WTC11 (cell line): ENCODE results near the gene MYOG. TPM values are rescaled to one million over a fixed set of nuclear protein-coding genes. Genes with fewer than 3 reads are reported as not detected.

Source experiments
- ATAC-seq: fragments of 200-7000 bp; cut with Tn5 transposase; 2 replicates; pipeline ENCODE4 v1.10.0; 2021; ENCODE audit warnings: mild to moderate bottlenecking, moderate library complexity
- CTCF ChIA-PET: fragments of 300-600 bp; sonication (Branson Sonifier 250); formaldehyde crosslinking; loops from one replicate; lab custom pipeline; 2021; ENCODE audit warnings: antibody characterized with exemption; lab: Charles Lee
- POLR2A ChIA-PET: fragments of 350-600 bp; sonication (Branson Sonifier 250); formaldehyde crosslinking; loops from one replicate; lab custom pipeline; 2021; ENCODE audit warnings: antibody characterized with exemption; lab: Charles Lee
- DNase-seq: peaks from one replicate; pipeline ENCODE4 v3.0.0; 2021; ENCODE audit warnings: low spot score
- H3K27ac Mint-ChIP-seq: 2 replicates; pipeline ENCODE4 v1.8.0; 2021; ENCODE audit warnings: mixed read lengths
- H3K27me3 Mint-ChIP-seq: 2 replicates; pipeline ENCODE4 v1.8.0; 2021; ENCODE audit warnings: low read depth, mild to moderate bottlenecking, moderate library complexity, mixed read lengths
- H3K36me3 Mint-ChIP-seq: 2 replicates; pipeline ENCODE4 v1.8.0; 2021; ENCODE audit warnings: mixed read lengths
- H3K4me1 Mint-ChIP-seq: 2 replicates; pipeline ENCODE4 v1.8.0; 2022; ENCODE audit warnings: mixed read lengths
- H3K4me3 Mint-ChIP-seq: 2 replicates; pipeline ENCODE4 v1.8.0; 2021; ENCODE audit warnings: mild to moderate bottlenecking, moderate library complexity, mixed read lengths
- H3K9me3 Mint-ChIP-seq: 2 replicates; pipeline ENCODE4 v1.8.0; 2021; ENCODE audit warnings: mixed read lengths
- CDX4 ChIP-seq: fragments of 250-450 bp; sonication (Bioruptor Pico); IDR thresholded peaks from 2 replicates; pipeline ENCODE4 v1.9.0; 2021; ENCODE audit warnings: moderate library complexity, mild to moderate bottlenecking, inconsistent platforms, borderline replicate concordance
- CREB1 ChIP-seq: sonication (generic); formaldehyde crosslinking; IDR thresholded peaks from 2 replicates; pipeline ENCODE4 v1.8.0; 2023; ENCODE audit warnings: mild to moderate bottlenecking, missing genetic modification reagents
- CREM ChIP-seq: sonication (generic); formaldehyde crosslinking; IDR thresholded peaks from 2 replicates; pipeline ENCODE4 v1.8.1; 2022; ENCODE audit warnings: mild to moderate bottlenecking, missing genetic modification reagents, moderate library complexity
- CTCF ChIP-seq: fragments of 200-600 bp; IDR thresholded peaks from 2 replicates; pipeline ENCODE4 v1.8.0; 2022; ENCODE audit warnings: antibody characterized with exemption
- ELF4 ChIP-seq: sonication (generic); formaldehyde crosslinking; IDR thresholded peaks from 2 replicates; pipeline ENCODE4 v1.8.1; 2022; ENCODE audit warnings: low read depth, mild to moderate bottlenecking, moderate library complexity, missing genetic modification reagents
- ETV6 ChIP-seq: sonication (generic); formaldehyde crosslinking; IDR thresholded peaks from 2 replicates; pipeline ENCODE4 v1.8.1; 2022; ENCODE audit warnings: mild to moderate bottlenecking, missing genetic modification reagents
- HMGA2 ChIP-seq: fragments of 250-450 bp; sonication (Bioruptor Pico); IDR thresholded peaks from 2 replicates; pipeline ENCODE4 v1.4.0; 2021; ENCODE audit warnings: mild to moderate bottlenecking, moderate library complexity
- IRF1 ChIP-seq: sonication (generic); formaldehyde crosslinking; IDR thresholded peaks from 2 replicates; pipeline ENCODE4 v1.8.0; 2023; ENCODE audit warnings: missing genetic modification reagents
- JAZF1 ChIP-seq: fragments of 250-450 bp; sonication (Bioruptor Pico); IDR thresholded peaks from 2 replicates; pipeline ENCODE4 v1.9.0; 2021; ENCODE audit warnings: moderate library complexity, mild to moderate bottlenecking, inconsistent platforms
- KAT7 ChIP-seq: sonication (generic); formaldehyde crosslinking; IDR thresholded peaks from 2 replicates; pipeline ENCODE4 v1.8.1; 2023; ENCODE audit warnings: missing genetic modification reagents, mild to moderate bottlenecking, borderline replicate concordance
- MYBL2 ChIP-seq: sonication (generic); formaldehyde crosslinking; IDR thresholded peaks from 2 replicates; pipeline ENCODE4 v1.8.1; 2023; ENCODE audit warnings: mild to moderate bottlenecking, moderate library complexity, missing genetic modification reagents
- OVOL2 ChIP-seq: fragments of 250-450 bp; sonication (Bioruptor Pico); IDR thresholded peaks from 2 replicates; pipeline ENCODE4 v1.9.0; 2021; ENCODE audit warnings: mild to moderate bottlenecking, borderline replicate concordance
- RELA ChIP-seq: sonication (generic); formaldehyde crosslinking; IDR thresholded peaks from 2 replicates; pipeline ENCODE4 v1.8.1; 2022; ENCODE audit warnings: missing genetic modification reagents, mild to moderate bottlenecking, borderline replicate concordance
- USF2 ChIP-seq: sonication (generic); formaldehyde crosslinking; IDR thresholded peaks from 2 replicates; pipeline ENCODE4 v1.8.1; 2023; ENCODE audit warnings: mild to moderate bottlenecking, missing genetic modification reagents, moderate library complexity
- ZBTB43 ChIP-seq: sonication (generic); formaldehyde crosslinking; IDR thresholded peaks from 2 replicates; pipeline ENCODE4 v1.8.1; 2023; ENCODE audit warnings: mild to moderate bottlenecking, missing genetic modification reagents
- ZNF219 ChIP-seq: sonication (generic); formaldehyde crosslinking; IDR thresholded peaks from 2 replicates; pipeline ENCODE4 v1.8.0; 2023; ENCODE audit warnings: missing genetic modification reagents, mild to moderate bottlenecking, borderline replicate concordance
- ZNF263 ChIP-seq: sonication (generic); formaldehyde crosslinking; IDR thresholded peaks from 2 replicates; pipeline ENCODE4 v1.8.1; 2022; ENCODE audit warnings: low read depth, mild to moderate bottlenecking, moderate library complexity, missing genetic modification reagents
- ZNF317 ChIP-seq: sonication (generic); formaldehyde crosslinking; IDR thresholded peaks from 2 replicates; pipeline ENCODE4 v1.8.1; 2023; ENCODE audit warnings: low read depth, mild to moderate bottlenecking, moderate library complexity, missing genetic modification reagents, borderline replicate concordance
- ZNF396 ChIP-seq: fragments of 250-450 bp; sonication (Bioruptor Pico); IDR thresholded peaks from 2 replicates; pipeline ENCODE4 v1.8.0; 2021; ENCODE audit warnings: mild to moderate bottlenecking, moderate library complexity, borderline replicate concordance
- ZNF423 ChIP-seq: fragments of 250-450 bp; sonication (Bioruptor Pico); IDR thresholded peaks from 2 replicates; pipeline ENCODE4 v2.1.2; 2022; ENCODE audit warnings: mild to moderate bottlenecking, moderate library complexity
- ZNF512 ChIP-seq: sonication (generic); formaldehyde crosslinking; IDR thresholded peaks from 2 replicates; pipeline ENCODE4 v1.8.1; 2022; ENCODE audit warnings: missing genetic modification reagents, borderline replicate concordance
- total RNA-seq: library from RNA; stranded (reverse); gene quantifications from 3 replicates; pipeline ENCODE4 v1.2.3, GENCODE V29; 2021

MYOG gene
- total RNA-seq, 1 experiment from 2014 or later, result not detected

GRCh38 chr1:203086992-203087763 is 1.4 kb upstream of the MYOG start:
- ChIA-PET POLR2A (no interaction called here), CTCF (interaction anchor here (0.7 to 8.9 kb wide), 11 partner anchors 10 to 181 kb away, joined by 3 to 123 read pairs (median 6); partner anchors contain the start of gene ADORA1)
- no peak for ATAC-seq
- H3K4me3 Mint-ChIP-seq, result no peak overlapping the region
- no peaks in the 10 kb centered on the region for H3K27me3 Mint-ChIP-seq
- H3K27ac Mint-ChIP-seq, result no peak overlapping the region; the same call in 1 of the 2 replicates
- no peaks in the 10 kb centered on the region for H3K36me3 Mint-ChIP-seq
- DNase-seq, result no peak
- TF ChIP-seq MYBL2 (no peak), JAZF1 (CRISPR knock-in tag) (no peak), KAT7 (CRISPR knock-in tag) (no peak), HMGA2 (CRISPR knock-in tag) (no peak), ZNF396 (no peak), ZNF423 (CRISPR knock-in tag) (0 out of 2 replicates have a peak, but pooled peaks have one; percentile 24)
- H3K9me3 Mint-ChIP-seq, result no peaks in the 10 kb centered on the region
- H3K4me1 Mint-ChIP-seq, result peaks cover 27% of the 10 kb centered on the region

GRCh38 chr1:203084588-203085527 is 954 bp downstream of the MYOG start:
- ATAC-seq (peak; percentile 59), DNase-seq (peak; percentile 84)
- TF ChIP-seq USF2, result no peak
- TF ChIP-seq ETV6, result no peak
- TF ChIP-seq CTCF, result peak; percentile 88
- no peak for TF ChIP-seq IRF1 (CRISPR knock-in tag)
- no peak for TF ChIP-seq ZNF219
- TF ChIP-seq ELF4, result no peak
- TF ChIP-seq CREB1 (CRISPR knock-in tag), result no peak
- TF ChIP-seq ZNF512 (CRISPR knock-in tag), result no peak
- TF ChIP-seq ZNF263 (CRISPR knock-in tag), result no peak
- TF ChIP-seq OVOL2, result no peak
- 0 out of 2 replicates have a peak, but pooled peaks have one; percentile 17 for TF ChIP-seq RELA (CRISPR knock-in tag)
- TF ChIP-seq ZNF317 (CRISPR knock-in tag), result no peak
- TF ChIP-seq CREM (CRISPR knock-in tag), result no peak
- no peak for TF ChIP-seq ZBTB43 (CRISPR knock-in tag)
- no peak for TF ChIP-seq CDX4 (CRISPR knock-in tag)
- TF ChIP-seq HMGA2 (CRISPR knock-in tag), result no peak
- H3K4me3 Mint-ChIP-seq, result no peak overlapping the region
- CTCF ChIA-PET, result interaction anchor here (0.6 to 8.9 kb wide), 40 partner anchors 8 to 391 kb away, joined by 3 to 123 read pairs (median 4); partner anchors contain the start of genes ADORA1, MYBPH and PRELP
- H3K9me3 Mint-ChIP-seq, result no peaks in the 10 kb centered on the region
- POLR2A ChIA-PET, result no interaction called here
- no peaks in the 10 kb centered on the region for H3K36me3 Mint-ChIP-seq
- no peak overlapping the region for H3K27ac Mint-ChIP-seq
- H3K27me3 Mint-ChIP-seq, result no peaks in the 10 kb centered on the region; the same call in 1 of the 2 replicates
- H3K4me1 Mint-ChIP-seq, result peaks cover 34% of the 10 kb centered on the region
